Prostate gland (tissue), 2 donors: ENCODE results near the gene SLC25A13.

Experiments used
- CTCF ChIP-seq, 4 experiments: fragments of 200-600 bp in 2 of 4; fragments of 450-650 bp in 2 of 4; sonication (generic) in 2 of 4; IDR thresholded peaks; 1 replicate in 3 of 4; 2 replicates in 1 of 4; pipeline ENCODE4 v1.5.1; 2016 to 2019; ENCODE audit warnings: antibody characterized with exemption in 4 of 4, mild to moderate bottlenecking in 2 of 4, moderate library complexity in 2 of 4
- POLR2A ChIP-seq: fragments of 450-650 bp; IDR thresholded peaks from one replicate; pipeline ENCODE4 v1.6.1; 2016; ENCODE audit warnings: antibody characterized with exemption, mild to moderate bottlenecking
- POLR2AphosphoS5 ChIP-seq: sonication (generic); formaldehyde crosslinking; IDR thresholded peaks from one replicate; pipeline ENCODE4 v1.6.1; 2017; ENCODE audit warnings: antibody characterized with exemption

GRCh38 chr7:96284240-96284639, 37.7 kb downstream of the SLC25A13 start:
- TF ChIP-seq POLR2A (no peak), POLR2AphosphoS5 (no peak), CTCF (IDR thresholded peaks at IDR 0.05) (no peak)
